ENCODE measurements around the gene GPX3.

Gene GPX3

GRCh38 chr5:151014680-151015343 lies 5.6 kb upstream of the GPX3 start:
- DNase-seq, result no peak

- DNase-seq, result no peak
Measured at GRCh38 chr5:151015974-151016587, 4.3 kb upstream of the GPX3 start.

GRCh38 chr5:151016700-151017099 lies 3.7 kb upstream of the GPX3 start:
- DNase-seq, result no peak

- DNase-seq, result no peak
Measured at GRCh38 chr5:151017897-151018296, 2.5 kb upstream of the GPX3 start.

- DNase-seq, result no peak
Measured at GRCh38 chr5:151018846-151019245, 1.5 kb upstream of the GPX3 start.

GRCh38 chr5:151019331-151019730 lies 1.1 kb upstream of the GPX3 start:
- DNase-seq, result no peak

- no peak for DNase-seq
Measured at GRCh38 chr5:151021746-151022145, 1.4 kb downstream of the GPX3 start.

- DNase-seq, result no peak
Measured at GRCh38 chr5:151022511-151023018, 2.2 kb downstream of the GPX3 start.

- DNase-seq, result no peak
Measured at GRCh38 chr5:151023047-151023615, 2.7 kb downstream of the GPX3 start.

GRCh38 chr5:151023651-151024050 lies 3.3 kb downstream of the GPX3 start:
- no peak for DNase-seq

GRCh38 chr5:151024440-151025249 lies 4.3 kb downstream of the GPX3 start:
- DNase-seq, result no peak

GRCh38 chr5:151025250-151025606 lies 4.8 kb downstream of the GPX3 start:
- no peak for DNase-seq

- DNase-seq, result no peak
Measured at GRCh38 chr5:151026088-151026487, 5.7 kb downstream of the GPX3 start.

- no peak for DNase-seq
Measured at GRCh38 chr5:151026679-151027078, 6.3 kb downstream of the GPX3 start.

GRCh38 chr5:151027961-151028479 lies 7.6 kb downstream of the GPX3 start:
- no peak for DNase-seq

- DNase-seq, result no peak
Measured at GRCh38 chr5:151028717-151029116, 8.3 kb downstream of the GPX3 start.

- DNase-seq, result no peak
Measured at GRCh38 chr5:151029179-151030055, 9.0 kb downstream of the GPX3 start.

- DNase-seq, result no peak
Measured at GRCh38 chr5:151030056-151030336, 9.6 kb downstream of the GPX3 start.

GRCh38 chr5:151030379-151030778 lies 10.0 kb downstream of the GPX3 start:
- DNase-seq, result no peak

GRCh38 chr5:151031554-151031953 lies 11.2 kb downstream of the GPX3 start:
- DNase-seq, result no peak

- DNase-seq, result no peak
Measured at GRCh38 chr5:151033217-151033934, 13.0 kb downstream of the GPX3 start.

Measured in eye (tissue), 1 donor.